Right kidney (tissue), 1 donor: ENCODE data around the gene CCDC85C.

Experiments used
- DNase-seq: peaks from one replicate; pipeline ENCODE4 v3.0.0-alpha.2; 2016

Gene CCDC85C

DNA sequence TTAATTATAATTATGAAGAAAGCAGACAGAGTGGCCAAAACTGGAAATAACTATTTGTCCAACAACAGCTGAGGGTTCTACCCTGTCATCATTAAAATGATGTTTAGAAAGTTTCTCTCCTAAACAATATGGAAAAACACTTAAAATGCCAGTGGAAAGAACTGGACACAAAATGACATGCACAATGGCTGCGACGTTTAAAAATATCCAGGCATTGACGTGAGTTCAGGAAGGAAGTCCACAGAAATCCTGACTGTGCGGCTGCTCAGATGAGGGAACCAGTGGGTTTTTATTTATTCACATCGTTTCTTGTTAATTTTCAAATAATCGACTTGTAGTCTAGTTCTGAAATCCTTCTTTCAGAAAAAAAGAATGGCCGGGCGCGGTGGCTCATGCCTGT, 64.5 kb downstream of the CCDC85C start:
- no peak for DNase-seq

DNA sequence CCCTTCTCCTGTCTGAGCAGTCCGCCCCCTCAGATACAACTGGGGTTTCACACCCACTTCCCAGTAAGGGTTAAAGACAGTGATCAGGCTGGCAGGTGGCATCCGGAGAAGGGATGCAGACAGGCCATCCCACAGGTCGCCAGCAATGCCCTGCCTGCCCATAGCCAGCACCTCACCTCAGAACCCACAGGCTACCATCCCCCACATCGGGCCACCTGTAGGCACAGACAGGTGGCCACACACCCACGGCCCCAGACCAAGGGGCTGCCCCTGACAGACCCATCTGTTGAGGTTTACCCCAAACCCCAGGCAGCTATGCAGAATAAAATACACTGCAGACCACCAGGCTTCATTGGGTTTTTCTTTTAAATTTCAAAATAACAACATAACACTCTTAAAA, 65.3 kb downstream of the CCDC85C start:
- DNase-seq: no peak

GRCh38 chr14:99538275-99538674, 65.7 kb downstream of the CCDC85C start:
- no peak for DNase-seq

DNA sequence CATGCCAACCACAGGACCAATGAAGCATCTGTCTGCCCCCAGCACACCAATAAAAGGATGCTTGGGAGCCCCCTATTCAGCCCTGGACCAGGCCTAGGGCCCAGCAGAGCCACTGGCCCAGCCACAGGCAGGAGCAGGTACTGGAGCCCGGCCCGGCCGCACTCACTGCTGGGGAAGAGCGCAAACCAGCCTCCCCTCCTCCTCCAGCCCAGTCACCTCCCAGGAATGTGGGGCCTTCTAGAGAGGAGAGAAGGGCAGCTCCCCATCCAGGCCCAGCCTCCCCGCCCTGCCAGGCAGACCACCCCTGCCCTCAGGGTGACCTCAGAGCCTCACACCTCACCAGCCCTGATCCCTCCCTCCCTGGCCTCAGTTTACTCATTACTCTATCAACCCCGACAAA, 66.6 kb downstream of the CCDC85C start:
- DNase-seq: no peak

DNA sequence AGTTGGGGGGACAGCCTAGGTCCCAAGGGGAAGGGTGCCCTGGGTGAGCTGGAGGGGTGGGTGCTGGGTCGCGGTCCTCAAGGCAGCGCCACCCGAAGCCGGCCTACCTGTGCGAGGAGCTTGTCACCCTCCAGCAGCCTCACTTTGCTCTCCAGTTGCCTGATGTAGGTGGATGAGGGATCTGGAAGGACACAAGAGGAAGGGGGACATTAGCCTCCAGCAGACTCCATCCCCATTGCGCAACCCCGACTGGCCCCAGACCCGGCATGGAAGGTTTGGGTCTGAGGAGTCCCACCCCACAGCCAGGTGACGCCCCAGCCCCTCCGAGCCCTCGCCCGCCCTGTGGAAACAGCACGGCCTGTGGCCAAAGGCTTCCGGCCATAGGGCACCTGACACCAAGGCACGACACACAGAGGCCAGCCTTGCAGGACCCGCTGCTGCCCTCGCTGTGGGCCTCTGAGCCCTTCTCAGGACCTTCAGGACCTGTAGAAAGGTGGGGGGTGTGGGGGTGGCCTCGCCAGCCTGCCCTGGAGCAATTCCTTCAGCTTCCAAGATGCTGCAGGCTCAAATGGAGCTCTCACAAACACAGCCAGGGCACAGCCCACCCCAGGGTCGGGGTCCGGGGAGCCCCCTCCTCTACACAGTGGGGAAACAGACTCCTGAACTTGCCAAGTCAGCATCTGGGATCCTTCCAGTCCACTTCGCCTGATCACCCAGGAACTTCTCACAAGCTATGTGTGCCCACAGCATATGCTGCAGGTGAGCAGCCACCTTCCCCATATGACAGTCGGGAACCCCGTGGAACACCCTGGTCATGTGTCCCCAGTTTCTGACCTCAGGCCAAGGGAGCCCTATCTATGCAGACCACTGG, 67.9 kb downstream of the CCDC85C start:
- no peak for DNase-seq

- DNase-seq: no peak
These were observed 68.6 kb downstream of the CCDC85C start for GRCh38 chr14:99535448-99535847.

DNA sequence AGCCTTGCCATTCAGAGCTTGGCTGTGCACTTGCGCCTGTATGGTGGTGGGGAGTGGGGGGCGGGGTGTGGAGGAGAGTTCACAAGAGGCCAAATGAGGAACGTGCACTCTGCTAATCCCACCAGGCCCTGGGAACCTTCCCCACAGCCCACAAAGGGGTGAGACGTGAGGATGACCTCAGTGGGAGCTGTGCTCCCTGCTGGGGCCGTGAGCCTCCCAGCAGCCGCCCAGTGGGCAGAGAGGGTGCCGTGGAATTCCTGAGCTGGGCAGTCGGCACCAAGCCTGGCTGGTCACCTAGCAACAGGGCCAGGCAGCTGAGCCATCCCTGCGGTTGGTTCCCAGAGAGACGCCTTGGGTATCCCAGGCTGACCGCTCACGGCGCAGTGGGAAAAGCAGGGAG, 69.1 kb downstream of the CCDC85C start:
- DNase-seq: no peak

DNA sequence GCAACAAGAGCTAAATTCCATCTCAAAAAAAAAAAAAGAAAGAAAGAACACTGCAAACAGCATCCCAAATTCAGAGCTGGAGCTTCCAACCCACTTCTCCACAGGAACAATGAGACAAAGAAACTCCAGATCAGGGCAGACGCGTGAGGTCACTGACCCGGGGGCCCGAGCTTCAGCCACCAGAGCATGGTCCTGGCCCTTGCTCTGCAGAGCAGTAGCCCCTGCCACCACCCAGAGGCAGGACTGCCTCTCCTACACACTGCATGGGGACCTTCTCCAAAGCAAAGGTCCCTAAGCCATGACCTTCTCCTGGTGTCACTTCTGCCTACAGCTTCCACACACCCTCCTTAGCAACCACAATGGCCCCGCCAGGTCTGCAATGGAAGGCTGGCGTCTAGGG, 69.7 kb downstream of the CCDC85C start:
- DNase-seq: no peak

GRCh38 chr14:99532310-99532709, 71.7 kb downstream of the CCDC85C start:
- no peak for DNase-seq

DNA sequence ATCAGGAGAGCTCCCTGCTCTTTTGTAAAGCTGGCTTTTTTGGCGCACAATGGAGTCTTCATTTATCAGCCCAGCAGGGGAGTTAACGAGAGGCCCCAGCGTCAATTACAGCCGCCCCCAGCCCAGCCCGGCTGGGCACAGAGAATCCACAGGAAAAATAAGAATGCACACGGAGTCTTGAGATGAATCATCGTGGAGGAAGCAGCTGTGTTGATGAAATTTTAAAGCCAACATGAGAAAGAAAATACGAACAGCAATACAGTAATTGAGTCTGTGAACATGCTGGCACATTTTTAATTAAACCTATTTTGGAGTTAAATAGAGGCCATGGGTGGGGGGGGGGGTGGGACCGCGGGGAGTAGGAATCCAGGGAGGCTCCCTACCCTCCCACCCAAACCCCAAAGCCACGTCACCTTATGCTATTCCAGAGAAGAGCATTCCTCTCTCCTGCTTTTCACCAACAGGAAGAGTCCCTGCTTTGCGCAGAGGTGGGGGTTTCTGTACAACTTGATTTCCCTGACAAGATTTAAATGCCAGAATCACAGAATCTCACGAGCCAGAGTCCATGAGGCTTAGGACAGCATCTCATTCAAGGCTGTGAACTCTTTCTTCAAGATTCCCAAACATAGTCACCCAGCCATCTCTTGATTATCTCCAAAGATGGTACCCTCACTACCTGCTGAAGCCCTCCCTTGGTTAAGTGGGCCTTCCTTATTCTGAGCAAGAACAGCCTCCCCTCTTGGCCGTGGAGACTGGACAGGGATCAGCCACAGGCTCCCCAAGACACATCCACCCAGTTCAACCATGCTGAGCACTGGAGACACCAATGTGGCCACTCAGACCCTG, 72.5 kb downstream of the CCDC85C start:
- DNase-seq: no peak

DNA sequence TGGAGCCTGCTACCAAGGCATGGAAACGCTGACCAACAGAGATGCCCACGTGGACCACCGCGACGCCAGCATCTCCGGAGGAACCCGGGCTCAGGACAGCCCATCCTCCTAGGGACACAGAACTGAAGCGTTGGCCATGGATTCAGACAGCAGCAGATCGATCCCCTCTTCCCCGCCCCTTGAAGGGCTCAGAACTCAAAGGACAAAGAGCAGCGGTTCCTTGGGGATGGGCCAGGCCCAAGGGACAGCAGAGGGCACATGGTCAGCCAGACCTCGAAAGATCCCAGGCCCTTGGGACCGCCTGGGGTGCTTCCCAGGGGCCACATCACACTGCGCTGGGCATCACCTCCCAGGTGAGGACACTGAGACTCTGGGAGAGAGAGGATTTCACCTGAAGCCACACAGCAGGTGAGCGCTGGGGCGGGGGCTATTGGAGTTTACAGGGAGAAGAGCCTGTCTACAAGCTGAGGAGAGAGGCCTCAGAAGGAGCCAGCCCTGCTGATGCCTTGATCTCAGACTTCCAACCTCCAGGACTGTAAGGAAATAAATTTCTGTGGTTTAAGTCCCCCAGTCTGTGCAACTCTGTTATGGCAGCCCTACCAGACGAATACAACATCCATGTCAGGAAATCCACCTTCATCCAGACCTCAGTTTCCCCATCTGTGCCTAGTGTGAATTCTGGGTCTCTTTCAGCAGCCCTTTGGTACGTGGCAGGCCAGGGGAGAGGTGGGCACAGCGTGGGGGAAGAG, 73.4 kb downstream of the CCDC85C start:
- DNase-seq: no peak

- no peak for DNase-seq
These were observed 74.1 kb downstream of the CCDC85C start for GRCh38 chr14:99529899-99530298.

- DNase-seq: no peak
These were observed 76.5 kb downstream of the CCDC85C start for GRCh38 chr14:99527427-99528076.

GRCh38 chr14:99527026-99527425, 77.0 kb downstream of the CCDC85C start:
- DNase-seq: no peak

DNA sequence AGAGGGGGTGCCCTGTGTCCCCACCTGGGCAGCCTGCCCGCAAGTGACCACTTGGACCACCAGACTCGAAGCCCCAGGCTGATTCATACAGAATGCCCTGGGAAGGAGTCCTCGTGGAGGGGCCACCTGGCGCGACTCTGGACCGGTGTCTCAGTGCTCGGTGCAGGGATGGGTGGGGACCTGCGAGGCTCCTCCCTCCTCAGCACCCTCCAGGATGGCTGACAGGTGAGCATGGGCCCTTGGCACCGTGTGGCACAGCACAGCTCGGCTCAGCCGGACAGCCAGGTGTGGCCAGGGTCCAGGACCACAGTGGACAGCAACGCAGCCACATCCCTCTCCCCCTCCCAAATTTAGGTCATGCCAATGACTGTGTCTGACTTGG, 78.3 kb downstream of the CCDC85C start:
- no peak for DNase-seq

GRCh38 chr14:99524804-99525698, 79.0 kb downstream of the CCDC85C start:
- no peak for DNase-seq

DNA sequence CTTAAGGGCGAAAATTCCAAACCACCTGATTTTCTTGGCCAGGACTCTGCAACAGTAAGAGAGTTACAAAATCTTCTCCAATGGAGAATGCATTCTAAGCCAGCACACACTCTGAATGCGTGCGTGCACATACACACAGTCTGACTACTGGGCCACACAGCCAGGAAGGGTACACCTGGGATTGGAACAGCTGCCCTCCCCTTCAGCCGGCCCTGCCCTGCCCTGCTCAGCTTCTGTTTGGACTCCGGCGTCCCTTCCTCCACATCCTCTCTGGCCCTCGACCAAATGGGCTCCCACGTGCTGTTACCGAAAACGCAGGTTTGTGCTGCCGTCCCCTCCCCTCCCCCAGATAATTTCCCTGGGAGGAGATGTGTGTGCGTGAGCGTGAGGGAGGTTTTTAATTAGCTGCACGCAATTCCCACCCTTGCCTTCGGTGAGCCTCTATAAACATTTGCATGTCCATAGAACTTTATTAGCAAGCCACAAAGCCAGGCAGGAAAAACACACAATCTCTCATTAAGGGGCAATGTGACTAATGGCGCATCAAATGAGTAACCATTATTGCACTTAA, 79.8 kb downstream of the CCDC85C start:
- DNase-seq: no peak

- no peak for DNase-seq
These were observed 80.3 kb downstream of the CCDC85C start for GRCh38 chr14:99523704-99524055.

DNA sequence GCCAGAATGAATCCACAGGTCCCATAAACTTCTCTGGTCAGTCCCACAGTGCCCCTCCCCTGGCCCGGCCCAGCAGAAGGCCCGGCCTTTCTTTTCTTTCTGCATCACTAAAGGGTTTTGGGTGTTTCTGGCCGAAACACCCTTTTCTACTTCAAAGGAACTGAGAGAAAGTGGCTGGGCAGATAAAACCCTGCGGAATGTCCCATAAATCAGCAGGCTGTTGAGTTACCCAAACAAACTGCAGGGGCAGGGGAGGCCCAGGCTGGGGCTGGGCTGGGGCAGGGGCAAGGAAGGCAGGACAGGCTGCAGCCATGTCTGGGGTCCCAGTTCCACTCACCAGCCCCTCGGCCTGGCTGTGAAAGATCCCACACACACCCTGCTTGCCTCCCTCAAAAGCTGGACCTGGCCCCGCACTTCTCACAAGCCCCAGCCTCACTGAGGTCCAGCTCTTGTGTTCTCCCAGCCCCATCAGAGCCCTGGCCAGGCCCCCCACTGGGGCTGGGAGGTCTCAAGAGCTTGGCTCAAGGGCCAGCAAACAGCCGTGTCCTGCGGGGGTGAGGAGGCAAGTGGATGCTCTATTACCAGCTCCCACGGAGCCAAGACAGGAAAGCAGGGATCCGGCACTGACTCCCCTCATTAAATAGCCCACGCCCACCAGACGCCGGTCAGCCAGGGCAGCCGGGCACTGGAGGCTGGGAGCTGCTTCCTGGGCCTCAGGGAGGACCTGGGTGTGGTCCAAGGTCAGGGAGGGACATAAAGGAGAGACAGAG, 80.9 kb downstream of the CCDC85C start:
- DNase-seq: peak; percentile 49

- peak; percentile 60 for DNase-seq
These were observed 81.5 kb downstream of the CCDC85C start for GRCh38 chr14:99522457-99522891.
